HG03460 (cell line): ENCODE measurements around the gene ECPAS.
"Not testable (repeated sequence)": the region's sequence is repeated elsewhere in the genome, so short reads cannot be mapped to it uniquely, and the experiment has no call there.

Source experiments
- ATAC-seq: cut with Tn5 transposase; IDR thresholded peaks from one replicate; pipeline ENCODE4 v1.9.1; 2021; ENCODE audit not compliant: unreplicated experiment

ECPAS gene

DNA sequence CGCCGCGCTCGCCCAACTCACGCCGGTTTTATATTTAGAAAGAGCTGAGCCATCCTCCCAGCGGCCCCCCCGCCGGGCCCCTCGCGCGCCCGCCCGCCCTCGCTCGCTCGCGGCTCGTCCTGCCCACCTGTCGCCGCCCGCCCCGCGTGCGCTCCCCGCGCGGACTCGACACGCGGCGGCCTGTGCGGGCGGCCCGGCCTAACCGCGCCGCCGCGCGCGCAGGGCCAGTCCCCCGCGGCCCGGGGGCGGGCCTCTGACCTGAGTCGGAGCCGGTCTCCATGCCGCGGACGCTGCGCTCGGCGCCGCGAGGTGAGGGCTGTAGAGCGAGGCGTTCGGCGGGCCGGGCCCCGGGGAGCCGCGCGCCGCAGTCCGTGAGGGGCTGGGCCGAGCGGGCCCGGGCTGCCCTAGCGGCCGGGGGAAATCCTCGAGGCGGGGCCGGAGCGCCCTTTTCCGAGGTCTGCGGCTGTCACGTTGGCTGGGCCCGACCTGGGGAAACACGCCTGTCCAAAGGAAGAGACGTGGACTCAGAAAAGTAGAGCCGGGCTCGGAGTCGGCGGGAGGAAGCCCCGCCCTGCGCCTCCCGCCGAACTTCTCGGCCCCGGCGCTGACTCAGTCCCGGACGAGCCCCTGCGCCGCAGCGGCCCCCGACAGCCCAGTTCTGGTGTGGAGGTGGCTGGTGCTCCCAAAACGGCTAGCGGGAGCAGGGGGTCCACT, at the start of gene ECPAS:
ECPAS (minus strand) TSS at position 526 of the 714 bp plus-strand sequence. CDS start 11,465 bp downstream, outside the sequence.
- ATAC-seq = peak; percentile 50

DNA sequence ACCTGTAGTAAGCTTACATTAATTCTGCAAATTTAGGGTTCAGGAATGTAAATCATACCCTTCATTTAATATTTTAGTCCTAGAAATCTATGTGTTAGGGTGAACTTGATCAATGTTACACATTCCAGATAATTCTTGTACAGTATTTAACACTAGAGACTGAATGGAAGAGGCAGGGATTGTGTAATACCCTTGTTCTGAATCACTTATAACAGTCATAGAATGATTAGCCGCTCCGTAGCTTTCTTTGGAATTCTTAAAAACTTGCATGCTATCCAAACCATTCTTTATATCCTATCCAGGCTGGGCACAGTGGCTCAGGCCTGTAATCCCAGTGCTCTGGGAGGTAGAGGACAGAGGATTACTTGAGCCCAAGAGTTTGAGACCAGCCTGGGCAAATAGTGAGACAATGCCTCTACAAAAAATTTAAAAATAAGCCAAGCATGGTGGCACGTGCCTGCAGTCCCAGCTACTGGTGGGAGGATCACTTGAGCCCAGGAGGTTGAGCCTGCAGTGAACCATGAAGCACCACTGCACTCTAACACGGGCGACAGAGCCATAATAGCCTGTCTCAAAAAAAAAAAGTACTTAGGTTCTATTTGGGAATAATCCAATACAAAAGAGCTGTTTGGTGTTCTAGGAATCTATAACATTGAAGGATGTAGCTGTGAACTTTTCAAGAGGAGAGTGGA, 49.1 kb upstream of the ECPAS start:
- ATAC-seq = no peak

DNA sequence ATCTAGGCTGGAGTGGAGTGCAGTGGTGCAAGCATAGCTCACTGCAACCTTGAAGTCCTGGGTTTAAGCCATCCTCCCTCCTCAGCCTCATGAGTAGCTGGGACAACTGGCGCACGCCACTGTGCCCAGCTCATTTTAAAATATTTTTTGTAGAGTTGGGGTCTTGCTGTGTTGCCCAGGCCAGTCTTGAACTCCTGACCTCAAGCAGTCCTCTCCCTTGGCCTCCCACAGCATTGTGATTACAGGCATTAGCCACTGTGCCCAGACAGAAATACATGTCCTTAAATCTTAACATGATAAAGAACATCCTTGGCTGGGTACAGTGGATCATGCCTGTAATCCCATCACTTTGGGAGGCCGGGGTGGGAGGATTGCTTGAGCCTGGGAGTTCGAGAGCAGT, 47.5 kb upstream of the ECPAS start:
- no peak for ATAC-seq

GRCh38 chr9:111529787-111530186, 45.6 kb upstream of the ECPAS start:
- no peak for ATAC-seq

- no peak for ATAC-seq
These were observed 43.2 kb upstream of the ECPAS start for GRCh38 chr9:111527347-111527746.

DNA sequence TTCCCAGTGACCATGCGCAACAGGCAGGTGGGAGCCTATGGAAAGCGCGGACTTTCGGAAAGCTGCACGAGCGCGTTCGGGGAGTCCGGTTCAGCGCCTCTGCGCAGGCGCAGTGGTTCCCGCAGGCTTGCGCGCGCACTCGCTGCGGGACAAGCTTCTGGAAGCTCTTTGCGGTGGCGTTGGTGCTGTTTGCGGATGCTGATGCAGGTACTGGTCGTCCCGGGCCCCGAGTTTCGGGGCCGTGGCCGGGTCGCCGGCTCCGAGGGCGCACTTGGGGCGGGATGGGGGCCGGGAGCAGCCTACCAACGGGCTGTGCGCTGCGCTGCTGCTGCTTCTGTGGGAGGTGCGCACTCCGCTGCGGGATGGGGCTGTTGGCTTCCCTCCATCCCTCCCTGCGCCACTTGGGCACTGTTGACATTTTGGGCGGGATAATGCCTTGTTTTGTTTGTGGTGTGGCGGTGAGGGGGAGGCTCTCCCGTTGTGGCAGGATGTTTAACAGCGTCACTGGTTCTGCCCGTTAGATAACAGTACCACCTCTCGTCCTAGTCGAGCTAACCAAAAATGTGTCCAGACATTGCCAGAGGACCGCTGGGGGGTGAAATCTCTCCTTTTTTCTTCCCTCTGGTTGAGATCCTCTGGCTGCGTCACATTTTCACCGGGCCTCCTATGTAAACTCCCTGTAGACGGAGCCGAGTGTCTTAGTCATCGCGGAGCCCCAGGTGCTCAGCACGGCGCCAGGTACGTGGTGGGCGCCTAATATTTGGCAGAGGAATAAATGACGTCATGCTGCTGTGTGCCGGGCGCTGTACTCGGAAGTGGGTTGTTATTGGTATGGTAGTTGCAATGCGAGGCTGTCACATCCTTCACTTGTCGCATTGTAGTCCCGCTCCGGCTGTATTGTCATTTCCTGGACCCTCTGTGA, 41.1 kb upstream of the ECPAS start, which contains the start of gene ZNF483:
ZNF483 (plus strand) TSS at position 124 of the 922 bp plus-strand sequence. CDS start 2,217 bp downstream, outside the sequence.
- no peak for ATAC-seq

- no peak for ATAC-seq
These were observed 40.5 kb upstream of the ECPAS start for GRCh38 chr9:111524731-111525055.

GRCh38 chr9:111516061-111516465, 31.9 kb upstream of the ECPAS start:
- no peak for ATAC-seq

GRCh38 chr9:111514967-111515366, 30.8 kb upstream of the ECPAS start:
- no peak for ATAC-seq

DNA sequence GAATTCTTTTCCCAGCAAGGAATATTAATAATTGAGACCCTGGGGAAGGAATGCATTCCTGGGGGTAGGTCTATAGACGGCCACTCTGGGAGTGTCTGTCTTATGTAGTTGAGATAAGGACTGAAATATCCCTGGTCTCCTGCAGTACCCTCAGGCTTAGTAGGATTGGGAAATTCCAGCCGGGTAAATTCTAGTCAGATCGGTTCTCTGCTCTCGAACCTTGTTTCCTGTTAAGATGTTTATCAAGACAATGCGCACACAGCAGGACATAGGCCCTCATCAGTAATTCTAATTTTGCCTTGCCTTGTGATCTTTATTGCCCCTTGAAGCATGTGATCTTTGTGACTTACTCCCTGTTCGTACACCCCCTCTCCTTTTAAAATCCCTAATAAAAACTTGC, 27.4 kb upstream of the ECPAS start:
- ATAC-seq = not testable (repeated sequence)

GRCh38 chr9:111502506-111502905, 18.3 kb upstream of the ECPAS start:
- ATAC-seq = no peak

GRCh38 chr9:111501648-111502047, 17.5 kb upstream of the ECPAS start:
- no peak for ATAC-seq

DNA sequence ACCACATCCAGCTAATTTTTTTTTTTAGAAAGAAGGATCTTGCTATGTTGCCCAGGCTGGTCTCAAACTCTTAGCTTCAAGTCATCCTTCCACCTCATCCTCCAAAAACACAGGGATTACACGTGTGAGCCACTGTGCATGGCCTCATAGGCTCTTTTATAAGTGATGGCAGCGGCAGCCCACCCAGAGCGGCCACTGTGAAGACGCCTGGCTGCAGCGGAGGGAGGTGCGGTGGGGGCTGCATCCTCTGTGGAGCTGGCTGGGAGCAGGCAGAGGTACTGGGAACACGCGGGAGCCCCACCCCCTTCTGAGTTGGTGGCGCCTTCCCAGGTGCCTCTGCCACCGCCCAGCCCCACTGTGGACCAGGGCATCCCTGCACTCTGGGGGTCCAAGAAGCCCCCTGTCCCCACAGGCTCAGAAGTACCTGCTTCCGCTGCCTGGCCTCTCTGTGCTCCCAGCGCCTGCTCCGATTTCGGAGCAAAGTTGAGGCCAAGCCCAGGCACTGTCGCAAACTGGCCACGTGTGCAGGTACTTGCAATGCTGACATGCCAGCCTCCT, 16.9 kb upstream of the ECPAS start:
- no peak for ATAC-seq

DNA sequence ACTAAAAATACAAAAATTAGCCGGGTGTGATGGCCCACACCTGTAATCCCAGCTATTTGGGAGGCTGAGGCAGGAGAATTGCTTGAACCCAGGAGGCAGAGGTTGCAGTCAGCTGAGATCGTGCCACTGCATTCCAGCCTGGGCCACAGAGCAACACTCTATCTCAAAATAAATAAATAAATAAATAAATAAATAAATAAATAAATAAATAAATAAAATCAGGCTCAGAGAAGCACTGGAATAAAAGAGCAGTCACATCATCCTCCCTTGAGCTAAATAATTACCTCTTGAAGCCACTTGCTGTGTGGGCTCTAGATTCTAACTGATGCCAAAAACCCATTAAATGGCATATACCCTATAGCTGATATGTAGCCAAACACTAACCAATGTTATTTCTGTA, 13.0 kb upstream of the ECPAS start:
- ATAC-seq = not testable (repeated sequence)

DNA sequence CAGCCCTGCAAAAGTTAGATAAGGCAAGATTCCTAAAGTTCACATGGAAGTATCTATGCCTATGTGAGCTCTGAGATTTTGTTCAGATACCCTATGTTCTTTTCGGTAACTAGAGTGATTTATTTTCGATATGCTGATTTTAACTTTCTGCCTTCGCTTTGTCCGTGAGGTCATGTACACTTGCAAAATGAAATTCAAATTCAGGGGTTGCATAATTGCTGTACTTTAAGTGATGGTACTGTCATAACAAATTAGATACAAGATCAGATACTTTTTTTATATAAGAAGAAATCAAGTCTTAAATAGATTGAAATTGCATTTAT, 350 bp upstream of the ECPAS start:
- ATAC-seq = peak; percentile 1

- peak; percentile 28 for ATAC-seq
These were observed 735 bp downstream of the ECPAS start for GRCh38 chr9:111483439-111483857.

GRCh38 chr9:111482694-111483438, 1.3 kb downstream of the ECPAS start:
- peak; percentile 55 for ATAC-seq

- no peak for ATAC-seq
These were observed 2.1 kb downstream of the ECPAS start for GRCh38 chr9:111481885-111482636.

DNA sequence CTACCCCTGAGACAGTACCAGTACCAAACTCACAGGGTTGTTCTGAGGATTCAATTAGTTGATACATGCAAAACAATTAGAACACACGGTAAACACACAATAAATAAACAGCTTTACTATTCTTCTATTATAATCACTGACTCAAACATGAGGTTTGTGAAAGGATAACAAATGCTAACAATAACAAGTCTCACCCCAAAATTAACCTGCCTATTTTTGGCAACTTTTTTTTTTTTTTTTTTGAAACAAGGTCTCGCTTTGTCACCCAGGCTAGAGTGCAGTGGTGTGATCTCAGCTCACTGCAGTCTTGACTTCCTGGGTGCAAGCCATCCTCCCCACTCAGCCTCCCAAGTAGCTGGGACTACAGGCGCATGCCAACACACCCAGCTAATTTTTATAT, 6.5 kb downstream of the ECPAS start:
- no peak for ATAC-seq

- no peak for ATAC-seq
These were observed 9.0 kb downstream of the ECPAS start for GRCh38 chr9:111475195-111475594.
